Tibial nerve (tissue), 4 donors: ENCODE results near the gene CH25H. TPM values are rescaled to one million over a fixed set of nuclear protein-coding genes. Genes with fewer than 3 reads are reported as not detected.
"Not testable (repeated sequence)": the region's sequence is repeated elsewhere in the genome, so short reads cannot be mapped to it uniquely, and the experiment has no call there.

ENCODE experiments used
- DNase-seq, 2 donors: peaks; one replicate each; pipeline ENCODE4 v3.0.0-alpha.2; 2019; ENCODE audit warnings: low spot score in 2 of 2
- H3K27ac ChIP-seq, 4 donors: fragments of 200-600 bp; sonication (generic) in 3 of 4; one replicate each; pipeline ENCODE4 v1.5.1; 2017 to 2019; ENCODE audit warnings: mild to moderate bottlenecking in 1 of 4
- H3K27me3 ChIP-seq, 2 donors: fragments of 200-600 bp; sonication (generic) in 1 of 2; one replicate each; pipeline versions ENCODE4 v1.5.1 to v1.6.0; 2017 to 2019
- H3K36me3 ChIP-seq, 3 donors: fragments of 200-600 bp; sonication (generic); one replicate each; pipeline ENCODE4 v1.5.1; 2018 to 2019
- H3K4me1 ChIP-seq, 4 donors: fragments of 200-600 bp; sonication (generic) in 3 of 4; one replicate each; pipeline ENCODE4 v1.5.1; 2017 to 2019
- H3K4me3 ChIP-seq, 4 donors: fragments of 200-600 bp; sonication (generic) in 3 of 4; one replicate each; pipeline ENCODE4 v1.5.1; 2017 to 2019; ENCODE audit warnings: mild to moderate bottlenecking in 1 of 4, moderate library complexity in 1 of 4
- H3K9me3 ChIP-seq, 4 donors: fragments of 200-600 bp; sonication (generic) in 3 of 4; one replicate each; pipeline ENCODE4 v1.5.1; 2017 to 2019
- CTCF ChIP-seq, 5 experiments: fragments of 200-600 bp in 3 of 5; fragments of 450-650 bp in 2 of 5; sonication (generic) in 3 of 5; IDR thresholded peaks; one replicate each; pipeline ENCODE4 v1.5.1; 2016 to 2019; ENCODE audit warnings: antibody characterized with exemption in 5 of 5, mild to moderate bottlenecking in 3 of 5, moderate library complexity in 2 of 5
- EP300 ChIP-seq, 2 donors: sonication (generic); formaldehyde crosslinking; IDR thresholded peaks; one replicate each; pipeline ENCODE4 v1.6.1; 2017; ENCODE audit warnings: antibody characterized with exemption in 2 of 2, mild to moderate bottlenecking in 1 of 2
- POLR2A ChIP-seq, 2 donors: fragments of 450-650 bp; IDR thresholded peaks; one replicate each; pipeline ENCODE4 v1.6.1; 2017; ENCODE audit warnings: antibody characterized with exemption in 2 of 2, mild to moderate bottlenecking in 2 of 2, moderate library complexity in 2 of 2
- WGBS, 2 donors: methylation state at CpG; one replicate each; pipeline ENCODE4 v1.1.5; 2018; 5-methylcytosine and 5-hydroxymethylcytosine counted together
- total RNA-seq, 4 donors: library from RNA; depleted of rRNA; stranded (reverse); fragments of >200 nt; gene quantifications; one replicate each; pipeline ENCODE4 v1.1.0, GENCODE V29; 2016

Gene CH25H
- total RNA-seq, 4 donors from 2014 or later = 0.22 to 1.2 (median 0.92) TPM

- H3K4me3 ChIP-seq = no peak overlapping the region
- no peak overlapping the region for H3K27ac ChIP-seq
- no peak for DNase-seq
- H3K4me1 ChIP-seq = no peaks in the 10 kb centered on the region
- H3K27me3 ChIP-seq = no peaks in the 10 kb centered on the region
- H3K36me3 ChIP-seq = no peaks in the 10 kb centered on the region
- TF ChIP-seq EP300 (IDR thresholded peaks at IDR 0.05) (no peak), POLR2A (IDR thresholded peaks at IDR 0.05) (no peak), CTCF (IDR thresholded peaks at IDR 0.05) (no peak)
- no peaks in the 10 kb centered on the region for H3K9me3 ChIP-seq
These were observed 34.0 kb downstream of the CH25H start for GRCh38 chr10:89173075-89173474.

GRCh38 chr10:89171996-89172395, 35.1 kb downstream of the CH25H start:
- 41 to 43% methylated on average over 4 of the region's 4 CpGs for WGBS, 2 donors
- Histone ChIP-seq H3K4me3 (no peak overlapping the region), H3K4me1 (no peaks in the 10 kb centered on the region), H3K9me3 (no peaks in the 10 kb centered on the region), H3K36me3 (no peaks in the 10 kb centered on the region), H3K27ac (no peak overlapping the region), H3K27me3 (no peaks in the 10 kb centered on the region)
- TF ChIP-seq POLR2A (IDR thresholded peaks at IDR 0.05) (no peak), EP300 (IDR thresholded peaks at IDR 0.05) (no peak), CTCF (IDR thresholded peaks at IDR 0.05) (no peak)
- DNase-seq = no peak

DNA sequence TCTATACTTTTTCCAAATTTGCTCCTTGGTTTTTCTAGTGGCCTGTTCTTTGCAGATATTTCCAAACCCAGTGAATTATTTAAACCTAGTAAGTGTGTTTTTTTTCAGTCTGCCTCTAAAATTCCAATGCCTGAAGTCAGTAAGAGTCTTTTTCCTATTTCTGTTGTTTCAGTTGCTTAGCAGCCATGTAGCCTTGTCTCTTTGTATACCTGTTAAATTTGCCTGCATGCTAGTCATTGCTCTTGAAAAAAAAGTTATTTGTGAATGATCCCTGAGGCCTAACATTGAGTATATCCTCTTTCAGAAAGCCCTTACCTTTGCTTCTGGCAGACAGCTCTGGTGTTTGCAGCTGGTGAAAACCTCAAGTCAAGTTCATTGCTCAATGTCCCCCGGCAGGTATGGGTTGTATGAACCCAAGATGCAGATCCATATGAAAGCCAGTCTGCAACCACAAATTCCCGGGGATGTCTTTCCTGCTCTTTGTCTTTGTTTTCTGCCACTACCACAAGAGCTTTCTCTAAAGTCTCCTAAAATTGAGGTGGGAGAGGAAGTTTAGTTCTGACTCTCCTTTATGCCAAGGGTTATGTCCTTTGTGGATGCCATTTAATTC, 35.7 kb downstream of the CH25H start:
- no peaks in the 10 kb centered on the region for H3K9me3 ChIP-seq
- H3K4me1 ChIP-seq = no peaks in the 10 kb centered on the region
- no peak overlapping the region for H3K27ac ChIP-seq
- DNase-seq = no peak
- TF ChIP-seq EP300 (IDR thresholded peaks at IDR 0.05) (no peak), POLR2A (IDR thresholded peaks at IDR 0.05) (no peak), CTCF (IDR thresholded peaks at IDR 0.05) (no peak)
- H3K27me3 ChIP-seq = no peaks in the 10 kb centered on the region
- no peak overlapping the region for H3K4me3 ChIP-seq
- no peaks in the 10 kb centered on the region for H3K36me3 ChIP-seq
- WGBS, 2 donors = 75 to 86% methylated on average over 2 of the region's 2 CpGs

DNA sequence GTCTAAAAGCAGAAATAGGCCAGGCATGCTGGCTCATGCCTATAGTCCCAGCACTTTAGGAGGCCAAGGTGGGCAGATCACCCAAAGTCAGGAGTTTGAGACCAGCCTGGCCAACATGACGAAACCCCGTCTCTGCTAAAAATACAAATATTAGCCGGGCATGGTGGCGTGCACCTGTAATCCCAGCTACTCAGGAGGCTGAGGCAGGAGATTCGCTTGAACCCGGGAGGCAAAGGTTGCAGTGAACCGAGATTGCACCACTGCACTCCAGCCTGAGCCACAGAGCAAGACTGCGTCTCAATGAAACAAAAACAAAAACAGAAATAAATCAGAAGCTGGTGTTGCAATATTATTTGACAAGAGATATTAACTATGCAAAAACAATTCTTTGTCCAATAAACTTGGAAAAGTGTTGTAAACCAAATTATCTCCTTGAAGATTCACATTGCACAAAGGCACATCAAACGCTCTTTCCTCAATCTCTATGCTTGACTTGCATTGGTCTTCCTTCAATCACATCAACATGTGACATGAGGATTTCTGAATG, 38.7 kb downstream of the CH25H start:
- not testable (repeated sequence) for H3K4me3 ChIP-seq, H3K9me3 ChIP-seq, DNase-seq, H3K27me3 ChIP-seq, H3K36me3 ChIP-seq, H3K27ac ChIP-seq, H3K4me1 ChIP-seq
- 86 to 90% methylated on average over 9 of the region's 9 CpGs for WGBS, 2 donors

GRCh38 chr10:89167915-89168314, 39.2 kb downstream of the CH25H start:
- no peak for TF ChIP-seq POLR2A (IDR thresholded peaks at IDR 0.05)
- no peak for TF ChIP-seq CTCF (IDR thresholded peaks at IDR 0.05)
- TF ChIP-seq EP300 (IDR thresholded peaks at IDR 0.05) = no peak
- no peaks in the 10 kb centered on the region for H3K27me3 ChIP-seq
- no peak overlapping the region for H3K27ac ChIP-seq
- H3K9me3 ChIP-seq = no peaks in the 10 kb centered on the region
- H3K36me3 ChIP-seq = no peaks in the 10 kb centered on the region
- H3K4me1 ChIP-seq = no peaks in the 10 kb centered on the region
- DNase-seq = no peak
- no peak overlapping the region for H3K4me3 ChIP-seq

GRCh38 chr10:89165923-89166322, 41.2 kb downstream of the CH25H start:
- no peak for DNase-seq
- Histone ChIP-seq H3K27ac (no peak overlapping the region), H3K9me3 (no peaks in the 10 kb centered on the region), H3K36me3 (no peaks in the 10 kb centered on the region), H3K27me3 (no peaks in the 10 kb centered on the region), H3K4me1 (no peaks in the 10 kb centered on the region), H3K4me3 (no peak overlapping the region)
- 87 to 91% methylated on average over 4 of the region's 4 CpGs for WGBS, 2 donors
- TF ChIP-seq CTCF (IDR thresholded peaks at IDR 0.05) = no peak
- no peak for TF ChIP-seq POLR2A (IDR thresholded peaks at IDR 0.05)
- TF ChIP-seq EP300 (IDR thresholded peaks at IDR 0.05) = no peak
